GM12892 (cell line): ENCODE results near the gene UBXN6.

Experiments used
- DNase-seq: peaks from one replicate; pipeline ENCODE4 v3.0.0; 2011; ENCODE audit not compliant: insufficient read length
- FAIRE-seq: peaks from 2 replicates; lab custom pipeline; 2011; peaks lifted over from hg19 to GRCh38; lab: Jason Lieb, UNC
- POLR2A ChIP-seq: IDR thresholded peaks from 2 replicates; pipeline ENCODE4 v1.6.1; 2011; ENCODE audit warnings: low read depth, low read length, control low read depth
- POLR2AphosphoS5 ChIP-seq: IDR thresholded peaks from 2 replicates; pipeline ENCODE4 v1.6.1; 2011; ENCODE audit warnings: low read depth, low read length, control low read depth
- TAF1 ChIP-seq: IDR thresholded peaks from 2 replicates; pipeline ENCODE4 v1.6.1; 2011; ENCODE audit warnings: low read depth, mild to moderate bottlenecking, control low read depth, low read length, borderline replicate concordance

Gene UBXN6

GRCh38 chr19:4439243-4439642, 18.4 kb downstream of the UBXN6 start:
- FAIRE-seq: no peak

GRCh38 chr19:4437103-4437502, 20.5 kb downstream of the UBXN6 start:
- FAIRE-seq (no peak), DNase-seq (no peak)
- TF ChIP-seq POLR2AphosphoS5 (0 out of 2 replicates have a peak, but pooled peaks have one; percentile 29), POLR2A (no peak), TAF1 (no peak)

More at GRCh38 chr19:4439243-4439642, 18.4 kb downstream of the UBXN6 start:
- no peak for DNase-seq
- TF ChIP-seq POLR2AphosphoS5 (no peak), TAF1 (no peak), POLR2A (no peak)

- FAIRE-seq (no peak), DNase-seq (no peak)
- no peak for TF ChIP-seq POLR2AphosphoS5
- TF ChIP-seq POLR2A: no peak
- no peak for TF ChIP-seq TAF1
These were observed 21.4 kb downstream of the UBXN6 start for GRCh38 chr19:4436231-4436630.

GRCh38 chr19:4434391-4434790, 23.2 kb downstream of the UBXN6 start:
- DNase-seq (no peak), FAIRE-seq (no peak)
- TF ChIP-seq POLR2A (no peak), POLR2AphosphoS5 (no peak), TAF1 (no peak)

GRCh38 chr19:4432918-4433506, 24.6 kb downstream of the UBXN6 start:
- FAIRE-seq: no peak
- no peak for TF ChIP-seq POLR2AphosphoS5
- TF ChIP-seq POLR2A: no peak
- DNase-seq: no peak

- TF ChIP-seq POLR2A (peak; percentile 39; the same call in 1 of the 2 replicates), TAF1 (0 out of 2 replicates have a peak, but pooled peaks have one; percentile 21), POLR2AphosphoS5 (peak; percentile 13; the same call in 1 of the 2 replicates)
- peak; percentile 89 for FAIRE-seq
- no peak for DNase-seq
These were observed 25.6 kb downstream of the UBXN6 start for GRCh38 chr19:4431808-4432674.

GRCh38 chr19:4431296-4431695, 26.3 kb downstream of the UBXN6 start:
- TF ChIP-seq POLR2AphosphoS5 (no peak), TAF1 (no peak), POLR2A (peak; percentile 3; the same call in 1 of the 2 replicates)
- DNase-seq (no peak), FAIRE-seq (no peak)

GRCh38 chr19:4430760-4431159, 26.8 kb downstream of the UBXN6 start:
- FAIRE-seq (peak; percentile 62), DNase-seq (no peak)
- no peak for TF ChIP-seq TAF1
- TF ChIP-seq POLR2A: no peak
- no peak for TF ChIP-seq POLR2AphosphoS5

- DNase-seq (no peak), FAIRE-seq (no peak)
- no peak for TF ChIP-seq TAF1
- no peak for TF ChIP-seq POLR2A
- no peak for TF ChIP-seq POLR2AphosphoS5
These were observed 27.8 kb downstream of the UBXN6 start for GRCh38 chr19:4429771-4430171.

- FAIRE-seq: no peak
- TF ChIP-seq POLR2AphosphoS5 (no peak), TAF1 (no peak), POLR2A (no peak)
- no peak for DNase-seq
These were observed 28.3 kb downstream of the UBXN6 start for GRCh38 chr19:4429256-4429655.

GRCh38 chr19:4428326-4428975, 29.1 kb downstream of the UBXN6 start:
- FAIRE-seq: no peak
- no peak for DNase-seq
- no peak for TF ChIP-seq POLR2A
- TF ChIP-seq POLR2AphosphoS5: no peak; the same call in 1 of the 2 replicates
- no peak for TF ChIP-seq TAF1

GRCh38 chr19:4425537-4425936, 32.1 kb downstream of the UBXN6 start:
- DNase-seq: no peak

More at GRCh38 chr19:4425537-4425936, 32.1 kb downstream of the UBXN6 start:
- no peak for TF ChIP-seq POLR2A
- no peak for TF ChIP-seq TAF1
- no peak for TF ChIP-seq POLR2AphosphoS5
- no peak for FAIRE-seq
